Measurements from ENCODE around the gene RABGAP1L. TPM values are rescaled to one million over a fixed set of nuclear protein-coding genes. Genes with fewer than 3 reads are reported as not detected.

The RABGAP1L gene
- polyA plus RNA-seq, 1 donor (not counting 4 experiments of a cell fraction or from before 2014, with no cell fraction given) = 24.2 TPM

DNA sequence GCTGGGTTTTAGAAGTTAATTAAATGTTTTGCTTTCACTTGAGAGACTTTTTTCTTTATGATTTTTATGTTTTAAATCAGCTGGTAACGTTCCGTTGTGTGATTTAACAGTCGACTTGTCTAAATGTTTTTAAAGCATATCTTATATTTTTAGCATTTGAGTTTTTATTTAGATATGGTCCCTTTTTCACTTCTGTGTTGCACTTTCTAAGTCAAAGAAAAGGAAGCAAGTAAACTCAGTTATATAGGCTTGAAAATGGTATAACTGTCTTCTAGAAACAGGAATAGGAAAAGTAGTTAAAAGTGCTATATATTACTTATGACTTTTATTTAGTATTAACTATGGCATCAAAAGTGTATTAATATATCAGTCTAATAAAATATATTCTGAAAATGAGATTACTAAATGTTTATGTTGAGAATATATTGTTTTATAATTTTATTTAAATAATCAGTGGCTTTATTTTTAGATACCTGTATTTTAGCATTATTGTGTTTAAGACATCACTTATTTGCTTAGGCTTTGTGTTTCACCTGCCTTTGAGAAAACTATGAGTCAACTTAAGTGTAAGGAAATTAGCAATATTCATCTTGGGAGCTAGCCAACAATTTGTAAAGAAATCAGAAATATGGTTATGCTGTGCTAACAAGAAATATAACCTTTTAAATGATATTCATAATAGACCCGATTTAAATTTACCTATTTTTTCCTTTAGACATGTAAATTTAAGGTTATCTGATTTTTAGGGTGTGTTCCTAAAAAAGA, 60.5 kb downstream of the RABGAP1L start:
- no peak overlapping the region for H3K4me3 ChIP-seq (ENCODE audit: control insufficient read depth in 2 of 3, extremely low read depth in 1 of 3, insufficient read depth in 2 of 3, low read depth in 1 of 3, low read length in 3 of 3)
- H4K20me1 ChIP-seq (ENCODE audit: control insufficient read depth, extremely low read depth, insufficient read depth, low read length) = no peaks in the 10 kb centered on the region
- H3K9me1 ChIP-seq (ENCODE audit: control insufficient read depth, extremely low read depth, insufficient read depth, low read length) = no peaks in the 10 kb centered on the region
- DNase-seq (ENCODE audit: low read depth, low spot score) = no peak
- H3K79me2 ChIP-seq (ENCODE audit: control insufficient read depth, insufficient read depth, low read length) = peaks cover 6% of the 10 kb centered on the region
- peaks cover 9% of the 10 kb centered on the region for H3K4me1 ChIP-seq (ENCODE audit: control insufficient read depth, extremely low read depth, insufficient read depth, low read length)
- no peak overlapping the region for H2AFZ ChIP-seq (ENCODE audit: control insufficient read depth, low read length)
- no peak for TF ChIP-seq EZH2 (IDR thresholded peaks at IDR 0.05; ENCODE audit: low read length)
- TF ChIP-seq, protein P1, sequence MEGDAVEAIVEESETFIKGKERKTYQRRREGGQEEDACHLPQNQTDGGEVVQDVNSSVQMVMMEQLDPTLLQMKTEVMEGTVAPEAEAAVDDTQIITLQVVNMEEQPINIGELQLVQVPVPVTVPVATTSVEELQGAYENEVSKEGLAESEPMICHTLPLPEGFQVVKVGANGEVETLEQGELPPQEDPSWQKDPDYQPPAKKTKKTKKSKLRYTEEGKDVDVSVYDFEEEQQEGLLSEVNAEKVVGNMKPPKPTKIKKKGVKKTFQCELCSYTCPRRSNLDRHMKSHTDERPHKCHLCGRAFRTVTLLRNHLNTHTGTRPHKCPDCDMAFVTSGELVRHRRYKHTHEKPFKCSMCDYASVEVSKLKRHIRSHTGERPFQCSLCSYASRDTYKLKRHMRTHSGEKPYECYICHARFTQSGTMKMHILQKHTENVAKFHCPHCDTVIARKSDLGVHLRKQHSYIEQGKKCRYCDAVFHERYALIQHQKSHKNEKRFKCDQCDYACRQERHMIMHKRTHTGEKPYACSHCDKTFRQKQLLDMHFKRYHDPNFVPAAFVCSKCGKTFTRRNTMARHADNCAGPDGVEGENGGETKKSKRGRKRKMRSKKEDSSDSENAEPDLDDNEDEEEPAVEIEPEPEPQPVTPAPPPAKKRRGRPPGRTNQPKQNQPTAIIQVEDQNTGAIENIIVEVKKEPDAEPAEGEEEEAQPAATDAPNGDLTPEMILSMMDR (optimal IDR thresholded peaks at IDR 0.05 in 1 of 3, IDR thresholded peaks at IDR 0.05 in 1 of 3, conservative IDR thresholded peaks at IDR 0.05 in 1 of 3; ENCODE audit: extremely low read depth in 1 of 3, insufficient read depth in 2 of 3, low read length in 3 of 3) = no peak
- H3K9ac ChIP-seq (ENCODE audit: control insufficient read depth, extremely low read depth, insufficient read depth, low read length) = no peak overlapping the region
- H3K27me3 ChIP-seq (ENCODE audit: control insufficient read depth, extremely low read depth, insufficient read depth, low read length) = no peaks in the 10 kb centered on the region
- H3K9me3 ChIP-seq (ENCODE audit: control insufficient read depth, low read depth, low read length) = no peaks in the 10 kb centered on the region
- no peak overlapping the region for H3K27ac ChIP-seq (ENCODE audit: control insufficient read depth, insufficient read depth, low read length)
- dilution Hi-C loops (cut with MboI; ENCODE audit: extremely low pct_ligation_motif_present, low sequenced_read_pairs) = no loop called here
- no peak overlapping the region for H3K4me2 ChIP-seq (ENCODE audit: control insufficient read depth, extremely low read depth, insufficient read depth, low read depth, low read length)
- FAIRE-seq = no peak
- no peaks in the 10 kb centered on the region for H3K36me3 ChIP-seq (ENCODE audit: control insufficient read depth in 2 of 2, extremely low read depth in 1 of 2, insufficient read depth in 2 of 2, low read length in 2 of 2)

GRCh38 chr1:174221681-174222080, 62.4 kb downstream of the RABGAP1L start:
- no peak for FAIRE-seq
- no peak for DNase-seq (ENCODE audit: low read depth, low spot score)
- Histone ChIP-seq H4K20me1 (ENCODE audit: control insufficient read depth, extremely low read depth, insufficient read depth, low read length) (no peaks in the 10 kb centered on the region), H3K4me2 (ENCODE audit: control insufficient read depth, extremely low read depth, insufficient read depth, low read depth, low read length) (no peak overlapping the region), H3K27ac (ENCODE audit: control insufficient read depth, insufficient read depth, low read length) (peak overlapping the region; percentile 67), H3K9ac (ENCODE audit: control insufficient read depth, extremely low read depth, insufficient read depth, low read length) (no peak overlapping the region), H3K9me1 (ENCODE audit: control insufficient read depth, extremely low read depth, insufficient read depth, low read length) (no peaks in the 10 kb centered on the region), H3K27me3 (ENCODE audit: control insufficient read depth, extremely low read depth, insufficient read depth, low read length) (no peaks in the 10 kb centered on the region), H3K9me3 (ENCODE audit: control insufficient read depth, low read depth, low read length) (no peaks in the 10 kb centered on the region), H3K79me2 (ENCODE audit: control insufficient read depth, insufficient read depth, low read length) (peaks cover 4% of the 10 kb centered on the region), H2AFZ (ENCODE audit: control insufficient read depth, low read length) (no peak overlapping the region), H3K4me3 (ENCODE audit: control insufficient read depth in 2 of 3, extremely low read depth in 1 of 3, insufficient read depth in 2 of 3, low read depth in 1 of 3, low read length in 3 of 3) (no peak overlapping the region), H3K36me3 (ENCODE audit: control insufficient read depth in 2 of 2, extremely low read depth in 1 of 2, insufficient read depth in 2 of 2, low read length in 2 of 2) (no peaks in the 10 kb centered on the region), H3K4me1 (ENCODE audit: control insufficient read depth, extremely low read depth, insufficient read depth, low read length) (peaks cover 9% of the 10 kb centered on the region)
- dilution Hi-C loops (cut with MboI; ENCODE audit: extremely low pct_ligation_motif_present, low sequenced_read_pairs) = no loop called here
- TF ChIP-seq, protein P1 (optimal IDR thresholded peaks at IDR 0.05 in 1 of 3, IDR thresholded peaks at IDR 0.05 in 1 of 3, conservative IDR thresholded peaks at IDR 0.05 in 1 of 3; ENCODE audit: extremely low read depth in 1 of 3, insufficient read depth in 2 of 3, low read length in 3 of 3) = no peak
- TF ChIP-seq EZH2 (IDR thresholded peaks at IDR 0.05; ENCODE audit: low read length) = no peak

All from keratinocyte (primary cell).